SK-N-MC (cell line): Measurements from ENCODE around the gene SCARB2.

Experiments
- DNase-seq: peaks from one replicate; pipeline ENCODE4 v3.0.0-alpha.2; 2011; ENCODE audit warnings: low read depth, low spot score
- H3K27ac ChIP-seq: fragments of 200-600 bp; sonication (generic); 2 replicates; pipeline ENCODE4 v1.5.1; 2016; ENCODE audit warnings: mixed run types
- H3K36me3 ChIP-seq: fragments of 200-600 bp; sonication (generic); 2 replicates; pipeline ENCODE4 v1.6.1; 2017; ENCODE audit warnings: antibody characterized with exemption, low read length, mixed read lengths; ENCODE audit not compliant: insufficient read depth
- H3K4me3 ChIP-seq: fragments of 200-600 bp; sonication (generic); 2 replicates; pipeline ENCODE4 v1.5.1; 2016
- H3K9ac ChIP-seq: fragments of 200-600 bp; sonication (generic); 2 replicates; pipeline ENCODE4 v1.8.0; 2017; ENCODE audit warnings: mixed run types, mixed read lengths; ENCODE audit not compliant: insufficient read length
- H3K9me3 ChIP-seq: fragments of 200-600 bp; sonication (generic); 2 replicates; pipeline ENCODE4 v1.6.1; 2017; ENCODE audit warnings: low read depth, mild to moderate bottlenecking, antibody characterized with exemption, low read length, moderate library complexity, mixed read lengths
- EZH2 ChIP-seq: fragments of 200-600 bp; sonication (generic); IDR thresholded peaks from one replicate; pipeline ENCODE4 v1.6.1; 2017; ENCODE audit warnings: antibody characterized with exemption
- FOXP2 ChIP-seq: optimal IDR thresholded peaks from 2 replicates; pipeline ENCODE3; 2011; ENCODE audit warnings: mild to moderate bottlenecking, moderate library complexity; ENCODE audit not compliant: insufficient read depth; ENCODE audit errors: extremely low read length, control extremely low read depth
- POLR2AphosphoS5 ChIP-seq: IDR thresholded peaks from 2 replicates; pipeline ENCODE4 v1.6.1; 2012; ENCODE audit warnings: mild to moderate bottlenecking, low read depth, low read length, borderline replicate concordance

The SCARB2 gene

GRCh38 chr4:76233967-76234678 lies 20.5 kb upstream of the SCARB2 start:
- TF ChIP-seq EZH2: no peak
- no peak for TF ChIP-seq FOXP2
- TF ChIP-seq POLR2AphosphoS5: peak; percentile 37; the same call in 1 of the 2 replicates
- H3K9me3 ChIP-seq: no peaks in the 10 kb centered on the region
- DNase-seq: no peak
- H3K4me3 ChIP-seq: peak overlapping the region; percentile 65
- no peaks in the 10 kb centered on the region for H3K36me3 ChIP-seq
- H3K9ac ChIP-seq: peak overlapping the region; percentile 37
- peak overlapping the region; percentile 82 for H3K27ac ChIP-seq

- TF ChIP-seq FOXP2: no peak
- TF ChIP-seq POLR2AphosphoS5: no peak; the same call in 1 of the 2 replicates
- no peak for TF ChIP-seq EZH2
- Histone ChIP-seq H3K9ac (peak overlapping the region; percentile 37), H3K4me3 (peak overlapping the region; percentile 65), H3K27ac (peak overlapping the region; percentile 82), H3K36me3 (no peaks in the 10 kb centered on the region), H3K9me3 (no peaks in the 10 kb centered on the region)
- DNase-seq: peak; percentile 51
These were observed 19.9 kb upstream of the SCARB2 start for GRCh38 chr4:76233529-76233928.

GRCh38 chr4:76233083-76233482 lies 19.5 kb upstream of the SCARB2 start:
- TF ChIP-seq POLR2AphosphoS5 (no peak), FOXP2 (no peak), EZH2 (no peak)
- peak overlapping the region; percentile 82 for H3K27ac ChIP-seq
- H3K9me3 ChIP-seq: no peaks in the 10 kb centered on the region
- H3K36me3 ChIP-seq: no peaks in the 10 kb centered on the region
- peak overlapping the region; percentile 8 for H3K9ac ChIP-seq
- DNase-seq: no peak
- H3K4me3 ChIP-seq: peak overlapping the region; percentile 65

GRCh38 chr4:76232681-76233080 lies 19.1 kb upstream of the SCARB2 start:
- peak; percentile 30 for DNase-seq
- H3K9ac ChIP-seq: peak overlapping the region; percentile 8
- no peaks in the 10 kb centered on the region for H3K36me3 ChIP-seq
- peak overlapping the region; percentile 65 for H3K4me3 ChIP-seq
- no peaks in the 10 kb centered on the region for H3K9me3 ChIP-seq
- TF ChIP-seq EZH2: no peak
- no peak for TF ChIP-seq FOXP2
- TF ChIP-seq POLR2AphosphoS5: no peak
- H3K27ac ChIP-seq: peak overlapping the region; percentile 82

GRCh38 chr4:76226418-76226817 lies 12.8 kb upstream of the SCARB2 start:
- Histone ChIP-seq H3K4me3 (no peak overlapping the region), H3K9ac (no peak overlapping the region), H3K36me3 (no peaks in the 10 kb centered on the region), H3K27ac (no peak overlapping the region), H3K9me3 (no peaks in the 10 kb centered on the region)
- TF ChIP-seq POLR2AphosphoS5 (no peak), EZH2 (no peak), FOXP2 (no peak)
- no peak for DNase-seq

- Histone ChIP-seq H3K36me3 (no peaks in the 10 kb centered on the region), H3K9me3 (no peaks in the 10 kb centered on the region), H3K9ac (no peak overlapping the region), H3K27ac (no peak overlapping the region), H3K4me3 (no peak overlapping the region)
- no peak for TF ChIP-seq EZH2
- no peak for TF ChIP-seq FOXP2
- TF ChIP-seq POLR2AphosphoS5: no peak
- no peak for DNase-seq
These were observed 10.5 kb upstream of the SCARB2 start for GRCh38 chr4:76224171-76224570.

- H3K9ac ChIP-seq: no peak overlapping the region
- H3K9me3 ChIP-seq: no peaks in the 10 kb centered on the region
- DNase-seq: no peak
- H3K27ac ChIP-seq: no peak overlapping the region
- H3K36me3 ChIP-seq: no peaks in the 10 kb centered on the region
- H3K4me3 ChIP-seq: no peak overlapping the region
- TF ChIP-seq EZH2 (no peak), FOXP2 (no peak), POLR2AphosphoS5 (no peak)
These were observed 5.9 kb upstream of the SCARB2 start for GRCh38 chr4:76219299-76220055.

- no peak overlapping the region for H3K4me3 ChIP-seq
- H3K9me3 ChIP-seq: no peaks in the 10 kb centered on the region
- TF ChIP-seq POLR2AphosphoS5 (no peak), FOXP2 (no peak), EZH2 (no peak)
- no peak overlapping the region for H3K9ac ChIP-seq
- no peak for DNase-seq
- no peaks in the 10 kb centered on the region for H3K36me3 ChIP-seq
- no peak overlapping the region for H3K27ac ChIP-seq
These were observed 3.6 kb upstream of the SCARB2 start for GRCh38 chr4:76216975-76217814.
